ENCODE results near the gene FAM177A1.

GRCh38 chr14:35079742-35080141, 33.7 kb downstream of the FAM177A1 start:
- TF ChIP-seq POLR2A (IDR thresholded peaks at IDR 0.05) (no peak), CTCF (IDR thresholded peaks at IDR 0.05) (no peak)
